ENCODE data around the gene ZCWPW1.
A peak's percentile ranks its signal among the peaks of the same experiment; 100 is the strongest.
"Not testable (repeated sequence)": the region's sequence is repeated elsewhere in the genome, so short reads cannot be mapped to it uniquely, and the experiment has no call there.

Gene ZCWPW1

GRCh38 chr7:100387695-100388094 is 40.8 kb downstream of the ZCWPW1 start:
- no peak for DNase-seq (ENCODE audit: low read depth)
- TF ChIP-seq MAX (IDR thresholded peaks at IDR 0.05; ENCODE audit: low read depth, low read length) (no peak), POLR2A (IDR thresholded peaks at IDR 0.05; ENCODE audit: extremely low read depth, insufficient read length) (no peak), MYC (IDR thresholded peaks at IDR 0.05; ENCODE audit: low read depth, low read length) (no peak), CTCF (IDR thresholded peaks at IDR 0.05; ENCODE audit: low read depth, low read length) (no peak)
- no peak overlapping the region for H3K4me3 ChIP-seq (ENCODE audit: low read depth, low read length)

GRCh38 chr7:100386940-100387339 is 41.6 kb downstream of the ZCWPW1 start:
- H3K4me3 ChIP-seq (ENCODE audit: low read depth, low read length): no peak overlapping the region
- no peak for DNase-seq (ENCODE audit: low read depth)
- TF ChIP-seq CTCF (IDR thresholded peaks at IDR 0.05; ENCODE audit: low read depth, low read length): no peak
- no peak for TF ChIP-seq MAX (IDR thresholded peaks at IDR 0.05; ENCODE audit: low read depth, low read length)
- TF ChIP-seq MYC (IDR thresholded peaks at IDR 0.05; ENCODE audit: low read depth, low read length): no peak
- no peak for TF ChIP-seq POLR2A (IDR thresholded peaks at IDR 0.05; ENCODE audit: extremely low read depth, insufficient read length)

GRCh38 chr7:100384628-100385294 is 43.7 kb downstream of the ZCWPW1 start:
- no peak overlapping the region for H3K4me3 ChIP-seq (ENCODE audit: low read depth, low read length)
- TF ChIP-seq MYC (IDR thresholded peaks at IDR 0.05; ENCODE audit: low read depth, low read length) (no peak), MAX (IDR thresholded peaks at IDR 0.05; ENCODE audit: low read depth, low read length) (no peak), CTCF (IDR thresholded peaks at IDR 0.05; ENCODE audit: low read depth, low read length) (no peak), POLR2A (IDR thresholded peaks at IDR 0.05; ENCODE audit: extremely low read depth, insufficient read length) (no peak)
- DNase-seq (ENCODE audit: low read depth): peak; percentile 33

GRCh38 chr7:100382234-100382853 is 46.2 kb downstream of the ZCWPW1 start:
- not testable (repeated sequence) for H3K4me3 ChIP-seq (ENCODE audit: low read depth, low read length)
- TF ChIP-seq POLR2A (IDR thresholded peaks at IDR 0.05; ENCODE audit: extremely low read depth, insufficient read length): peak; percentile 47
- DNase-seq (ENCODE audit: low read depth): peak; percentile 59

- not testable (repeated sequence) for H3K4me3 ChIP-seq (ENCODE audit: low read depth, low read length); DNase-seq (ENCODE audit: low read depth)
Measured at GRCh38 chr7:100381531-100382233, 46.8 kb downstream of the ZCWPW1 start.

- no peak overlapping the region for H3K4me3 ChIP-seq (ENCODE audit: low read depth, low read length)
- TF ChIP-seq MAX (IDR thresholded peaks at IDR 0.05; ENCODE audit: low read depth, low read length) (no peak; the same call in 1 of the 2 replicates), MYC (IDR thresholded peaks at IDR 0.05; ENCODE audit: low read depth, low read length) (no peak), POLR2A (IDR thresholded peaks at IDR 0.05; ENCODE audit: extremely low read depth, insufficient read length) (no peak), CTCF (IDR thresholded peaks at IDR 0.05; ENCODE audit: low read depth, low read length) (no peak)
- peak; percentile 46 for DNase-seq (ENCODE audit: low read depth)
Measured at GRCh38 chr7:100380196-100380595, 48.3 kb downstream of the ZCWPW1 start.
